GM23338 (cell line): Measurements from ENCODE around the gene LRRFIP1. TPM values are rescaled to one million over a fixed set of nuclear protein-coding genes. Genes with fewer than 3 reads are reported as not detected.

Experiments
- ATAC-seq: fragments of 200-7000 bp; cut with Tn5 transposase; 3 replicates; pipeline ENCODE4 v1.9.1; 2020
- DNase-seq: peaks from one replicate; pipeline ENCODE4 v3.0.0-alpha.2; 2015; ENCODE audit warnings: low spot score
- H2AFZ ChIP-seq: fragments of 200-600 bp; sonication (generic); 2 replicates; pipeline ENCODE4 v1.8.0; 2016; ENCODE audit warnings: antibody characterized with exemption, mild to moderate bottlenecking, moderate library complexity
- H3F3A ChIP-seq: fragments of 200-600 bp; sonication (generic); replicated peaks from 2 replicates; pipeline ENCODE4 v1.8.0; 2017; ENCODE audit warnings: antibody characterized with exemption, mixed run types, low read depth
- H3K27ac ChIP-seq: fragments of 200-600 bp; sonication (generic); 2 replicates; pipeline ENCODE4 v1.6.1; 2016; ENCODE audit warnings: low read depth
- H3K27me3 ChIP-seq: fragments of 200-600 bp; sonication (generic); 2 replicates; pipeline ENCODE4 v1.8.0; 2016; ENCODE audit warnings: mild to moderate bottlenecking, mixed run types, moderate library complexity; ENCODE audit not compliant: insufficient read depth
- H3K36me3 ChIP-seq: fragments of 200-600 bp; sonication (generic); 2 replicates; pipeline ENCODE4 v1.8.0; 2016; ENCODE audit warnings: mild to moderate bottlenecking; ENCODE audit not compliant: insufficient read depth
- H3K4me1 ChIP-seq: fragments of 200-600 bp; sonication (generic); 2 replicates; pipeline ENCODE4 v1.8.0; 2016; ENCODE audit warnings: mild to moderate bottlenecking, moderate library complexity; ENCODE audit not compliant: insufficient read depth
- H3K4me2 ChIP-seq: fragments of 200-600 bp; sonication (generic); 2 replicates; pipeline ENCODE4 v1.7.1; 2017; ENCODE audit warnings: mixed run types
- H3K4me3 ChIP-seq: fragments of 200-600 bp; sonication (generic); 2 replicates; pipeline ENCODE4 v1.6.1; 2016; ENCODE audit warnings: mixed run types
- H3K79me2 ChIP-seq: fragments of 200-600 bp; sonication (generic); replicated peaks from 2 replicates; pipeline ENCODE4 v1.8.0; 2017; ENCODE audit warnings: mild to moderate bottlenecking; ENCODE audit not compliant: insufficient read depth
- H3K9me2 ChIP-seq: fragments of 200-600 bp; sonication (generic); 2 replicates; pipeline ENCODE4 v1.8.0; 2017; ENCODE audit not compliant: insufficient read depth
- H4K20me1 ChIP-seq: fragments of 200-600 bp; sonication (generic); replicated peaks from 2 replicates; pipeline ENCODE4 v1.8.0; 2017; ENCODE audit warnings: mild to moderate bottlenecking; ENCODE audit not compliant: insufficient read depth
- H3K27ac Mint-ChIP-seq: 2 replicates; pipeline ENCODE4 v1.8.0; 2020; ENCODE audit warnings: inconsistent platforms, mild to moderate bottlenecking, moderate library complexity, mixed read lengths
- H3K27me3 Mint-ChIP-seq: 3 replicates; pipeline ENCODE4 v1.8.0; 2022; ENCODE audit warnings: low read depth, mild to moderate bottlenecking, moderate library complexity, mixed read lengths, inconsistent platforms; ENCODE audit not compliant: insufficient read depth, poor library complexity
- H3K36me3 Mint-ChIP-seq: 3 replicates; pipeline ENCODE4 v1.8.0; 2021; ENCODE audit warnings: low read depth, mild to moderate bottlenecking, inconsistent platforms, moderate library complexity, mixed read lengths
- H3K4me1 Mint-ChIP-seq: 3 replicates; pipeline ENCODE4 v1.8.0; 2020; ENCODE audit warnings: mild to moderate bottlenecking, inconsistent platforms, mixed read lengths
- H3K4me3 Mint-ChIP-seq: 3 replicates; pipeline ENCODE4 v1.8.0; 2021; ENCODE audit warnings: moderate library complexity, mild to moderate bottlenecking, inconsistent platforms, mixed read lengths
- H3K9me3 Mint-ChIP-seq: 3 replicates; pipeline ENCODE4 v1.8.0; 2020; ENCODE audit warnings: moderate library complexity, mild to moderate bottlenecking, inconsistent platforms, mixed read lengths
- CTCF ChIP-seq, 2 experiments: fragments of 200-600 bp in 1 of 2; sonication (generic) in 1 of 2; conservative IDR thresholded peaks; 2 replicates each; pipeline versions ENCODE4 v1.5.1 to v1.6.1; 2016 to 2017; ENCODE audit warnings: antibody characterized with exemption in 2 of 2, low read depth in 2 of 2, mild to moderate bottlenecking in 2 of 2, moderate library complexity in 1 of 2
- POLR2AphosphoS5 ChIP-seq: IDR thresholded peaks from 2 replicates; pipeline ENCODE4 v1.6.1; 2016; ENCODE audit warnings: antibody characterized with exemption, low read depth
- ZNF462 ChIP-seq: fragments of 250-450 bp; sonication (Bioruptor Pico); IDR thresholded peaks from 2 replicates; pipeline ENCODE4 v1.5.0; 2020; ENCODE audit warnings: mild to moderate bottlenecking, moderate library complexity
- polyA plus RNA-seq: library from polyadenylated mRNA; unstranded; fragments of >200 nt; fragmentation: Nextera tagmentation; extraction: Ambion mirVana; gene quantifications from 2 replicates; pipeline ENCODE4 v1.2.1, GENCODE V29; 2016
- total RNA-seq: library from RNA; depleted of rRNA; stranded (reverse); fragments of >200 nt; shearing (Covaris generic); gene quantifications from 2 replicates; pipeline ENCODE4 v1.2.3, GENCODE V29; 2014

The LRRFIP1 gene
- total and polyA plus RNA-seq, 2 experiments from 2014 or later: 59.6 to 178 TPM

- H3F3A ChIP-seq: peaks cover 3% of the 10 kb centered on the region; the same call in 1 of the 2 replicates
- Mint-ChIP-seq H3K27ac (peak overlapping the region; percentile 27; the same call in 1 of the 2 replicates), H3K27me3 (peaks cover 13% of the 10 kb centered on the region), H3K9me3 (no peaks in the 10 kb centered on the region), H3K4me1 (peaks cover 56% of the 10 kb centered on the region), H3K4me3 (peak overlapping the region; percentile 64), H3K36me3 (no peaks in the 10 kb centered on the region)
- peak overlapping the region; percentile 43; the same call in 1 of the 2 replicates for H3K4me3 ChIP-seq
- no peaks in the 10 kb centered on the region for H3K27me3 ChIP-seq
- peak; percentile 76 for ATAC-seq
- H3K9me2 ChIP-seq: no peaks in the 10 kb centered on the region
- no peak overlapping the region for H2AFZ ChIP-seq
- H3K4me2 ChIP-seq: peak overlapping the region; percentile 74
- peaks cover 4% of the 10 kb centered on the region; the same call in 1 of the 2 replicates for H3K79me2 ChIP-seq
- TF ChIP-seq ZNF462 (CRISPR knock-in tag): no peak
- no peak for TF ChIP-seq POLR2AphosphoS5
- TF ChIP-seq CTCF (conservative IDR thresholded peaks at IDR 0.05; ENCODE audit: low read depth in 2 of 2): peak; percentile 78 to 86
- H4K20me1 ChIP-seq: peaks cover 4% of the 10 kb centered on the region
- peaks cover 34% of the 10 kb centered on the region for H3K4me1 ChIP-seq
- peak; percentile 87 for DNase-seq
- no peak overlapping the region for H3K27ac ChIP-seq
- H3K36me3 ChIP-seq: no peaks in the 10 kb centered on the region
These were observed 46.0 kb downstream of the LRRFIP1 start for GRCh38 chr2:237673130-237674001.
